Hematopoietic multipotent progenitor cell treated with erythropoietin and hydrocortisone succinate and interleukin-3 and kit ligand, for 15 days (in vitro differentiated cells): Measurements from ENCODE around the gene B4GALT2.

Experiments
- DNase-seq: peaks from one replicate; pipeline ENCODE4 v3.0.0-alpha.2; 2015; ENCODE audit warnings: low spot score

Gene B4GALT2

DNA sequence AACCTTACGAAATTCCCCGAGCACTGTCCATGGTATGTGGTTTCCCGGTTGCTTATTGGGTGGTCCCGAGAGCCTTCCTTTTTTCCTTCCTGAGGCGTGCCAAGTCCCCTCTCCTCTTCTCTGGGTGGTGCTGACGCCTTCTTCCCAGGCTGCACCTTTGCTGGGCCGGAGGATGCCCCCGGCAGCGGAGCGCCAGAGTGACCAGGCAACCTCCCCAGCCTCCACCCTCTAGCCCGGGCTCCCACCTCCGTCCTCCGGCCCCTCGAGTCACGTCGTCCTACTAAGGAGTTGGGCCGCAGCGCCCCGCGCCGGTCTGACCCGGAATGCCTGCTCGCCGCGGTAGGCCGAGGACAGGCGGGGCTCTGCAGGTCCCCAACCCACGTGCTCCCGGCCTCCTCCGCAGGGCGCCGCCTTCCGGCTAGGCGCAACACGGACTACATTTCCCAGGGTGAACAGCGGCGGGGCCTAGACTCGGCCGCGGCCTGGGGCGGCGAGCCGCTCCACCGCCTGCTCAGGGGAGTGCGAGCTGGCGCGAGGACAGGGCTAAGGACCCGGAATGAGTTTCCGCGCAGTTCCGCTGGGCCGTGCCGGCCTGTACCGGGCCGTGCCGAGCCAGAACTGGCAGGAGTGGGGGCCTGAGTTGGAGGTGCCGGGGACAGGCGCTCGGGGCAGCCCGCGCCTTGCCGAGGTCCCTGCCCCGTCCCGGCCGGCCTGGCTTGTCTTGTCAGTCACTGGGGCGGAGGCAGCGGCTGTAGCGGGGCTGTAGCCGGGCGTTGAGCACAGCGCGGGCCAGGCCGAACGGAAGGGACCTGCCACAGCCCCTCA lies 32.6 kb upstream of the B4GALT2 start, which contains the start of gene IPO13:
Gene IPO13, plus strand, starts transcription at position 715 of the 825 bp plus-strand sequence. CDS start 651 bp downstream, outside the sequence.
- peak; percentile 96 for DNase-seq

GRCh38 chr1:43947061-43947873 lies 31.7 kb upstream of the B4GALT2 start:
- DNase-seq, result no peak

DNA sequence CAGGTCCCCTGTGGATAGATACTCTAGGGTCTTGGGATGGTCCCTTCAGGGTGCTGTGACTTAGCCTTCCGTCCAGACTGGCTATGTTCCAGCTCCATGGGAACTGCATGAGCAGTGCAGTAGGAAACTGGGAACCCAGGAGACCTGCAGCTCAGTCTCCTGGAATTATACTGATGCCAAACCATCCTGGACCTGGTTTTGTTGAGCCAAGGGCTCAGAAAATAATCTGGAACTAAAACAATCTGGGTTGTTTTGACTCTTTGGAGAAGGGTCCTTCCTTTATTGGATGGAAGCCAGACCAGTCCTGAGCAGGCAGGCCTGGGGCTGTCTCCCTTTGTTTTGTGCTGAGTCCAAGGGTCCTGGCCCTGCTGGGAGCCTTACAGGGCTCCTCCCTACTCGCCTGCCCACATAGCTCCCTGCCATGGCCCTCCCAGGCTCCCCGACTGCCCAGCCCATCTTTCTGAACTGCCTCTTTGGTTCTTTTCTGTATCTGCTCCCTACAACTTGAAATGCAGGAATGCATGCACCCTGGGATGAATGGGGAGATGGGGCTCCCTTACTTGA lies 31.1 kb upstream of the B4GALT2 start:
- no peak for DNase-seq

- DNase-seq, result no peak
These were observed 29.3 kb upstream of the B4GALT2 start for GRCh38 chr1:43949678-43950077.

DNA sequence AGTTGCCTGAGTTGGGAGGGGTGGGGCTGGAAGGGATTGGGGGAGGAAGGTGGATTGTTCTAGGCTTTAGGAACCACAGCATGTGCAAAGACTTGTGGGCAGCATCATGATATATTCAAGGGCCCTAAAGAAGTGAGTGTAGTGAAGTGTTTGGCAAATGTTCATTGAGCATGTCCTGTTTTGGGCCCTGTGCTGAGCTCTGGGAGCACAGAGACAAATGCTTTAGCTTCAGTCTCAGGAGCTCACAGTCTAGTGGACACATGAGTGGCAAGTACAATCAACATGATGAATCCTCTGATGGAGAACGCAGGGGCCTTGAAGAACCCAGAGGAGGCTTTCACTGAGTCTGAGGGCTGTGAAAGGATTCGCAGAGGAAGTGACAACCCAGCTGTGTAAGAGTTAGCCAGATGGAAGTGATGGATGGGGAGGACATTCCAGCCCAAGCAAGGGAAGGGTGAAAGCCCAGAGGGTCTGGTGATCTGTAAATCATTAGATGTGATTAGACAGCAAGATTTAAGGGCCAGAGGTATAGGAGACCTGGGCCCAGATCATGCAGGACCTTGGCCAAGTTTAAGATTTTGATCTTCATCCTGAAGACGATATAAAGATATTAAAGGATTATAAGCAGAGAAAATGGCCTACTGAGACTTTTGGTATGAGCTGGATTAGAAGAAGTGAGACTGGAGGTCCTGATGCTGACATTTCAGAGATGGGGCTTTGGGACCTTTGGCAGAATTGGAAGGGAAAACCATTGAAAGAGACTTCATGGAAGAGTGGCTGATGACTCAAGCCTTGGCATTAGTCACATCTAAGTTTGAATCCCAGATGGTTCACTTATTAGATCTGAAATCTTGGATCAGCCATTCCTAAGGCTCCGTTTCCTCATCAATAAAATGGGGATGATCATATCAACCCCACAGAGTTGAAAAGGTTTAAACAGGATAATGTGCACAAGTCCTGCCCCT lies 27.7 kb upstream of the B4GALT2 start:
- no peak for DNase-seq

GRCh38 chr1:43952731-43953346 lies 26.2 kb upstream of the B4GALT2 start:
- DNase-seq, result peak; percentile 34

DNA sequence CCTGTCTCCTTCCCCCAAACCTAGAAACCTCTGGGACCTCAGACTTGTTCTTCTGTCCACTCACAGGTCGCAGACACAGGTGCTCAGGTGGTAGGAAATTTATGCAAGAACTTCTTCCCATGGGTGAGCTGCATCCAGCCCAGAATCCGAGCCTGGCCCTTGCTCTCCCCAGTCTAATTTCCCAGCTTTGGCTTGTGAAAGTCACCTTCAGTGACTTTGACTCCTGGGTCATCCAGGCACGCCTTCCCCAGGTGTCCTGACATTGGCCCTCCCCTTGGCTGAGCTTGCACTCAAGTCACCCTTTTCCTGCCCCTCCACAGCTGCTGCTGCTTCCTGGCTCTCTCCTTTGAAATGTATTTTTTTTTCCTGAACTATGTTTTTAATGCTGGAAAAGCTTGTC lies 25.6 kb upstream of the B4GALT2 start:
- DNase-seq, result no peak

DNA sequence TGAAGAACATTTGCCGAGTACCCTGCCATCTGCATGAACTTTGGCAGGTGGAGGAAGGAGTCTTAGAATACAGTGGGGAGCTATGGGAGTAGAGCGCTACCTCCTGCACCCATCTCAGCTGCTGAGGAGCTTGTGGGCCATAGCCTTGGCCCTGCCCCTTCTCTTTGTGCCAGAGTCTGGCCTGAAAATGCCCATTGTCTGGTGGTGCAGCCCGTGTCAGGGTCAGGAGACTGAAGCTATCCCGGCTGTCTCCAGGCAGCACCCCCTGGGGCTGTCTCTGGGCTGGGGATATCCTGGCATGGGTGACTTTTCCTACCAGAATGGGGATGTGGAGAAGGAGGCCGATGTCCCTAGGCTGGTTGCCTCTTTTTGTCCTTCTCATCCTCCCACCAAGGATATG lies 25.0 kb upstream of the B4GALT2 start:
- no peak for DNase-seq

- no peak for DNase-seq
These were observed 22.8 kb upstream of the B4GALT2 start for GRCh38 chr1:43956234-43956633.

DNA sequence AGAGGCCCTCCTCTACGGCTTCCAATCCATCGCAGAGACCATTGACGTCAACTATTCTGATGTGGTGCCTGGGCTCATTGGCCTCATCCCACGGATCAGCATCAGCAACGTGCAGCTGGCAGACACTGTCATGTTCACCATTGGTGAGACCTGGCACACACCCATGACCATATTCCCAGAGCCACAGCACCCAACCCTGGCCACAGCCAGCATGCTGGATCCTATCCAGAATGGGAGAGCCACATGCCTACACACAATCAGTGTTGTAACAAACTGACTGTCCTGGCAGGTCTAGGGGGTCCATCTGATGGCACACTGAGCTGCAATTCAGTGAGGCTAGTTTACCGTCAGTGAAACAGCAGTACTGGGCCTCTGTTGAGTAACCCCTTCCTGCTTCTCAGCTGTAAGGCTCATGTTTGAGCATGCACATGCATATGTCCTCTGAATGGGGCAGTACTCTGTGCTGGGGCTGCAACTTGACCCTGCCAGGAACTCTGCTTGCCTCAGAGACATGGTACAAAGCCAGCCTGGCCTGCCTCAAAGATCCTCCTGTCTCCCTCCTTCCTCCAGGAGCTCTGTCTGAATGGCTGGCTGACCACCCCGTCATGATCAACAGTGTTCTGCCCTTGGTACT lies 21.5 kb upstream of the B4GALT2 start:
- no peak for DNase-seq

DNA sequence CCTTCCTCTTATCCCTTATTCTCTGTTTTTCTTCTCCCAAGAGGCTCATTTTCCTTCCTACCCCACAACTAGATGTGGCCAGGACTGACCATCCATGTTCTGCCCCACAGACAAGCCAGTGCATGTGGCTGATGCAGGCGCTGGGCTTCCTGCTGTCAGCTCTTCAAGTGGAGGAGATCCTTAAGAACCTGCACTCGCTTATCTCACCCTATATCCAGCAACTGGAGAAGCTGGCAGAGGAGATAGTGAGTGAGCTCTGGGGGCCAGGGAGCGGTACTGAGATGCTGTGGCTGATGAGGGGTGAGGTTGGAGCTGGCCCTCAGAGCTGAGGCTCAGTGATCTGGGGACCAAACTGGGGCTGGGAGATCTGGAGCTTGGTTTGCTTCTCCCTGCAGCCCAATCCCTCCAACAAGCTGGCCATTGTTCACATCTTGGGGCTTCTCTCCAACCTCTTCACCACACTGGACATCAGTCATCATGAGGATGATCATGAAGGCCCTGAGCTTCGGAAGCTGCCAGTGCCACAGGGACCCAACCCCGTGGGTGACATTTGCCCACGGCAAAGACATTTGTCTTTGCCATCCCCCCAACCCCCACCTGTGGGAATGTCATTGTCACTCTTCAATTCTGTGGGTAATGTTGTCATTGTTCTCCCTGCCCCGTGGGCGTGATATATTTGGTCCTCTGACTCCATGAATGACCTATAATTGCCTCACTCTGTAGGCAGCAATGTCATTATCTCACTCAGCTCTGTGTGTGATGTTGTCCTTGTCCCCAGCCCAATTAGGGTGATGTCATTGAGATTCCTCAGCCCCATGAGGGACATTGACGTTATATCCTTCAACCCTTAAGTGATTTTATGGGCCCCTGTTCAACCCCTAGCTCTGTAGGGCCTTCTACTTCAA lies 20.4 kb upstream of the B4GALT2 start:
- peak; percentile 38 for DNase-seq

DNA sequence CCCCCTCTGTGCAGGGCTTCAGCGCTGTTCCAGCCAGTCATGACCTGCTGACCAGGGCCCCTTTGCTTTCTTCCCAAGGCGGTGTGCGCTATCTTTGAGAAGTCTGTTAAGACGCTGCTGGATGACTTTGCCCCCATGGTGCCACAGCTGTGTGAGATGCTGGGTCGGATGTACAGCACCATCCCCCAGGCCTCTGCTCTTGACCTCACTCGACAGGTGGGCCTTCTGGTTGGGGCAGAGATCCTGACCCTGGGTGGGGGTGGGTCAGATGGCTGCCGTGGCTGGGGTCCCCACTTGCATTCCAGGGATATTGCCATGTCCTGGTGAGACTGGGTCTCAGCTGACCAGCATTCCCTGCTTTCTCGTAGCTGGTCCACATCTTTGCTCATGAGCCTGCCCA lies 18.2 kb upstream of the B4GALT2 start:
- DNase-seq, result no peak

GRCh38 chr1:43961692-43962091 lies 17.3 kb upstream of the B4GALT2 start:
- no peak for DNase-seq

DNA sequence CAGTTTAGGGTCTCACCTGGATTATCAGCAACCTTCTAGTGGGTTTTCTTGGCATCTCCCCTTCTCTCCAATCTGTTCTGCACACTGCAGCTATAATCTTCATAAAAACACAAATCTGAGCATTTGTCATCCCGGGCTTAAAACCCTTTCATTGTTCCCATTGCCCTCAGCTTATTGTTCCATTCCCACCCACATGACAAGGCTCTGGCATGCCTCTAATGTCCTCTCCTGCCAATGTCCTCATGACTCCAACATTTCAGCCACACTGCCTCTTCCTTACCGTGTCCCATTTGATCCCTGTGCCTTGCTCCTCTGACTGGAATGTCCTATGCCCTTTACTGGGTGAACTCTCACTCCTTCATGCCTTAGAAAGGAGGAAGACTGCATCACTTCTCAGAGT lies 16.7 kb upstream of the B4GALT2 start:
- no peak for DNase-seq

DNA sequence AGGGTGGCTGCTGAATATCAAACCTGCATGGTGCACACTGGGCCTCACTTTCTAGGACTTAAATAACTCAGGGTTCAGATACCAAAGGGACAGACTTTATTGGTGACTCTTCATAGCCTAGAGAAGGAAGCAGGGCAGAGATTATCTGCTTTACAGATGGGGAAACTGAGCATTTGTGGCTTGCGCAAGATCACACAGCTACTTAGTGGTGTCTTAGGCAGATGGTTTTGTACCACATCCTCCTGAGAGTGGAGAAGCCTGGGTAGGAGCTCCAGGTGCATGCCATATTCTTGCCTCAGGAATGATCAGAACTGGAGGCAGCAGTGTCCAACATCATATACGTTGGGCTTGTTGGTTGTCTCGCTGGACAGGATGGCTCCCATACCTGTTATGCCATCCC lies 16.0 kb upstream of the B4GALT2 start:
- no peak for DNase-seq

DNA sequence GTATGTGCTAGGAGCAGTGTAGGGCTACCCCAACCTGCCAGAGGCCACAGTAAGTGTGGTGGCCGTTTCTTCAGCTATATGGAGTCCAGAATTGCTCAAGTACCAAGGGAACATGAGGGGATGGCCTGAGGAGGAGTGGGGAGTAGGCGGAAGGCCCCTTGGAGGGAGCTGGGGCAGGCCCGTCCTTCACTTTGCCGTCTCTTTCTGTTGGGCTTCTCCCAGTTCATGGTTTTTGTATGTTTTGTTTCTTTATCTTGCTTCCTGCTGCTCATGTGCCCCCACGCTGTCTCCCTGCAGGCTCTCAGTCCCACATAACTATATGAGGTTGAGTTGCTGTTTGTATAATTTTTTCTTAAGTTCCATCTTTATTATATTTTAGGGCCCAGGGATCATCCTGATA lies 15.1 kb upstream of the B4GALT2 start:
- no peak for DNase-seq

DNA sequence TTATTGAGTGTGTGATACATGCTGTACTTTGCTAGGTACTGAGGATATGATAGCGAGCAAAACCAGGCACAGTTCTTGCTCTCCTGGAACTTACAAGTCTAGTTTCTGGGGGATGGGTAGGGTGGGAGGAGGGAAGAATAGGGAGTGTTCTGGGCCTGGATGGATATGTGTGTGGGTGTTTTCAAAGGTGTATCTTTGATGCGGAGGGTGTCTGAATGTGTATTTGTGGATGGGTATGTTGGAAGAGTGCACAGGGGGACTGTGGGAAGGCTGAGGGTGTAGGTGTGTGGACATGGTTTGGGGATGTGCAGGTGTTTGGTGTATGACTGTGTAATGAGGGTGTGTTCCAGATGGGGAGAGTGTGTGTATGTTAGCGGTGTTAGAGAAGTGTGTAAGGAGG lies 13.7 kb upstream of the B4GALT2 start:
- no peak for DNase-seq

- peak; percentile 28 for DNase-seq
These were observed 10.6 kb upstream of the B4GALT2 start for GRCh38 chr1:43968348-43968948.

DNA sequence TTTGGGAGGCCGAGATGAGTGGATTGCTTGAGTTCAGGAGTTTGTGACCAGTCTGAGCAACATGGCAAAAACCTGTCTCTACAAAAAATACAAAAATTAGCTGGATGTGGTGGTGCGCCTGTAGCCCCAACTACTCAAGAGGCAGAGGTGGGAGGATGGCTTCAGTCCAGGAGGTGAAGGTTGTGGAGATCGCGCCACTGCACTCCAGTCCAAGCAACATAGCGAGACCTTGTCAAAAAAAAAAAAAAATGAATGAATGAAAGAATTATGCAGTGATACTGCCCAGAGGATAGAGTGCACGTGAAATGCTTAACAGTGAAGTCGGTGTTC lies 9.6 kb upstream of the B4GALT2 start:
- DNase-seq, result no peak
